ENCODE results near the gene ZNF804A.

ZNF804A gene

DNA sequence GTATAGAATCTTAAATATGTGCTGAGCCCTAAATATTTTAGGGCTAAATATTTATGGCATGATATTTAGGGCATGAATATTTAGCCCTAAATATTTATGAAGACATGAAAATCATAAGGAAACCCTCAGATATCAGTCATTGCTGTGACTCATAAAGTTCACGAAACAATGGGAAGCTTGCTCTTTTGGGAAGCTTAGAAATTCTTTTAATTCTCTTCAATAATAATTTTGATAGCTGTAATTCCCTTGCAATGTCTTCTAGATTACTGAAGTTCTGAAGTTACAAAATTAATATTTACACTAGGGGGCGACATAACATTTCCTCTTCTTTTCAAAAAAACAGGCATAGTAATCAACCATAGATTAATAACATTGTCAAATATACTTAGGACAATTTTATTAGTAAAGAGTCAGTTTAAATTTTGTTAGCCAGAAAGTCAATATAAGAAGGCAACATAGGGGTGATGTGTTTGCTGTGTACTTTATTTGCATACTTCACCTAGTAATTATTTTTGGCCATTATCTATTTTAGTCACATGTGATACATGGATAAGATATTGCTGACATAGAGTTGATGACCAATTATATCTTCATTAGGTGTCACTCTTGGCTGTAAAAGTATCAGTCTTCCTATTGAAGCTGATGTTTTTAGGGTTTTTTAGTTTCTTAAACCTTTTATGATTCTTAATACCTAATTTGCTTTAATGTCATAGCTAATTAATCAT is 13.2 kb downstream of the ZNF804A start:
- no peak for DNase-seq

DNA sequence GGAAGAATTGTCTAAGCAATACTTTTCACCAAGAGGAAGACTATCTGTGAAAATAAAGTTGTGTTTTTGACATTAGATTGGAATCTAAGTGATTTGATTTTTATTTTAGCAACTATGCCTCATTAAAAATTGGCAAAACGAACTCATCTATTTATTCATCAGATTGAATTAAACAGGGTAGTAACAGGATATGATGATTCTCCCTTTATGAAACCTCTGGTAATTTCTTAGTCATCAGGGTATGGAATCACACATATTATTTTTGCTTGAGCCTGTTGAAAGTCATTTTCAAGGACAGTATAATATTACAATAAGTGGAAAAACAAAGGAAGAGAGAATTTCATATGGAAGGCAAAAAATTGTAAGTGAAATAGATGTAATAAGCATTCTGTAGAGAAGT is 22.0 kb downstream of the ZNF804A start:
- no peak for DNase-seq

DNA sequence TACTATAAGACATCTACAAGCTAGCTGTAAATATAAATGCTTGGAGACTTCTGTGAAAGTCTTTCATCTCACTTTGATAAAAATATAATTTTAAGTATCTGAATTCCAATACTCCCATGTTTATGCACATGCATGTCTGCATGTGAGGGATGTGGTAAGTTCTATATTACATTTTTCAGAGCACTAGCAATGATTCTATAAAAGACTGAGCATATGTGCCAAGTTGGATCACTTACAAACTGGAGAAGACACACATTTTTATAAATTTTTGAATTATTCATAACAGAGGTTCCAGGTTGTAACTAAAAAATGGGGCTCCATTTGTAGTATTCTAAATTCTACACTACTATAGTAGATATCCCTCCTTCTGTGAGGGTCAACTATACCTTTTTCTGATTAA is 26.0 kb downstream of the ZNF804A start:
- no peak for DNase-seq

DNA sequence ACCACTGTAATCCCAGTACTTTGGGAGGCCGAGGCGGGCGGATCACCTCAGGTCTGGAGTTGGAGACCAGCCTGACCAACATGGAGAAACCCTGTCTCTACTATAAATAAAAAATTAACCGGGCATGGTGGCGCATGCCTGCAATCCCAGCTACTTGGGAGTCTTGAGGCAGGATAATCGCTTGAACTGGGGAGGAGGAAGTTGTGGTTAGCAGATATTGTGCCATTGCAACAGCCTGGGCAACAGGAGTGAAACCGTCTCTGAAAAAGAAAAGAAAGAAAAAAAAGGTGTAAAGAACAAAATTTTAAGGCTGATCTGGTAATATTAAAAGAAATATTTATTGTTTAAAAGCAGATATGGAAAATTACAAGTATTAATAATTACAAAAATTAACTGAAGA is 29.7 kb downstream of the ZNF804A start:
- DNase-seq, result no peak

DNA sequence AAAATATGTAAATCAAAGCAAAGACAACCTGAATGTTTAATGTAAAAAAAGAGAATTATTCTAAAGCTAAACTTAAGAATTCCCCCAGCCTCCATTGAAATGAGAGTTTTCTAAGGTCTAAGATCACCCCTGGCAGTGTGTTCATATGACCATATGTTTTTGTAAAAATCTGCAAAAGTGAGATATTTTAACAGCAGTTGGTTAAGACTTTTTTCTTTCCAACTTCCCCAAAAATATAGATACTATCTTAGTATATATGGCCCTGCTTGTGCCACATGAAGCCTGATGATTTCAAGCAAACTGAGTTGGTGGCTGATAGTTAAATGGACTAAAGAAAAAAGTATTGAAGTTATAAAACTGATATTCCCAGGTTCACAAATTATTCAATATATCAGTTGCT is 35.4 kb downstream of the ZNF804A start:
- DNase-seq, result no peak

DNA sequence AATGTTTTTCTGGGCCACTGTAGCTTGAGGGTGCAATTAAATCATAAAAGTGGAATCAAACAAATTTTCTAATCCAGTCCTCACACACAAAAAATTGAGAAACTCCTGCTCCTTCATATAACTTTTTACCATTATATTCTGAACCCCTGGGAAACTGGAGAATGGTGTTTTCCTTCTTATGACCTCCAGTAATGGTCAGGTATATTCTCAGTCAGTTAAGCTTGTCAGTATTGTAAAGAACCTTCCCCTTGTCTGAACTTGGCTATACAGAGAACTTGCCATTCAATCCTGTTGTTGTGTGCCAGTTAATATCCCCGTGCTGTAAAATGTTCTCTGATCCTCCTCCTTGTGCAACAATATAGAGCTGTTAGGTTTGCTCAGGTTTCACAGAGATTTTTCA is 39.5 kb downstream of the ZNF804A start:
- no peak for DNase-seq

DNA sequence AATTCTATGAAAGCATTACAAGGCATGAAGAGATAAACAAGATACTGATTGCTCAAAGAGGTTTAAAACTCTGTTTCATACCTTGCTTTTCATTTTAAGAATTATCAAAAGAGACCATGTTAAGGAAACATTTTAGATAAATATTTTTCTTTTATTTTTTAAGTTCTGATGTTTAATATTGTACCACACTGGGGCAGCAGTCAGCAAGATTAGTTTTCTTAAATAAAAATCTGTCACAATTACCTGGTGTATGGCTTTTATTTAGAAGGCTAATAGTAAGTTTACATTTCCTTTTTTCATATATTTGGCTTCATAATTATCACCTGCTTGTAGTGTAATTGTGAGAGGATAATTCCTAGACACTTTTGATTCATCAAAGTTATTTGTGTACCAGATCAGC is 46.4 kb downstream of the ZNF804A start:
- no peak for DNase-seq

DNA sequence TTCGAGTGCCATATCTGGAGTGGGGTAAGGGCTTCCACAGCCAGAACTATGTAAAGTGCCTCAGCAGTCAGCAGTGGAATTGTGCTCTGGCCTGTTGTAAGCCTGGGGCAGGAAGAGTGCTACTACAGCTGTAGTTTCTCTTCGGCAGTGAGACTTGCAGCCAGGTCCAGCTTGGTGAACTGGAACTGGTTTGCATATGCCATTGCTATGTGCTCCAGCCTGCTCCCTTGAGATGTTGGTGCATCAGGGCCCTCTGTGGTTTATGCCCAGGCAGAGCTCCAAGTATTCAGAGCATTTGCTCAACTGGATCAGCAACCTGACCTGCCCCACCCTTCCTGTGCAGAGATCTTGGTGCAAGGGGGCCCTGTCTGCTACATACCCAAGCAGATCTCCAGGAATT is 47.8 kb downstream of the ZNF804A start:
- DNase-seq, result no peak

DNA sequence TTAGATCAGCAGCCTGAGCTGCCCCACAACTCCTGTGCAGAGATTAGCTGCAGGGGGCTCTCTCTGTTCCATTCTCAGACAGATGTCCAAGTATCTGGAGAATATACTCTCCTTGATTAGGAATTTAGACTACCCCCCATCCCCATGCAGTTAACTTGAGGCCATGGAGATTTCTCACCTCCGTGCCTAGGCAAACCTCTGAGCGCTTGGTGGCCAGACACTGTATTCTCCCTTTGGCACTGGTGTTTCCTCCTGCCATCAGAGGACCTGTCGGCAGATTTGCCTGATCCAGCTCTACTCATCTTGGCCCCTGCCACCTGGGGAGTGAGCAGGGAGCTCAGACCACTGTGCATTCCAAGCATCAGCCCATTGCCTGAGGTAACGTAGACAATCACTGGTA is 48.3 kb downstream of the ZNF804A start:
- no peak for DNase-seq

DNA sequence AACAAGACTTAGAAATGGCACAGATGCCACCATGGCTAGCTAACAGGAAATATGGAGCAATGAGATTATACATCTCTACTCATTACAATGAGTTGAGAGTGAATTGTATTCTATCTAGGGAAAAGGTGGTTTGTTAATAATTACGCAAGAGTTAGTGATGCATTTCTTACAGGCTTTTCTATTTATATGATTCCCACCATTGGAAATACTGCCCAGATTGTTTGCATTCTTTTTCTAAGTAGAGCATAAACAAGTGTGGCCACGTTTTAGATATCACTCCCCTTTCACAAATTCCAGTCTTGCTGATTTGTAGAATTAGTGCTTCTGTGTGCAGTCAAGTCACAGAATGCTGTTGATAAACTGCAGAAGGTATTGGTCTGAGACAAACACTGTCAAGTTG is 56.6 kb downstream of the ZNF804A start:
- no peak for DNase-seq

DNA sequence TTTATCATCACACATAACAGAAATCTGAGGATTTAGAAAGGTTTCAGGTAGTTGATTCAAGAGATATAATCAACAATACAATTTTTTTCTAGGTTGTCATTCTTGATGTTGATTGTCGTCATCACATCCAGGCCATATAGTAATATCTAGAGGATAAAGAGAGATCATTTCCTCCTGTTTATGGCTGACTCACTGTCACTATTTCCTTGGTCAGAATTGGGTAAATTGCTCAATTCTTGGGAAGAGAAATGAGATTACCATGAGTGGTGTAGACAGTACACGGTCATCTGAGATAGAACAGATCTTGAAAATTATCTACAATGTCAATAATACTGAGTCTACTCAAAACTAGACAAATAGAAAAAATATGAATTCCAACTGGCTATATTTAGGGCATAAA is 78.8 kb downstream of the ZNF804A start:
- DNase-seq, result no peak

DNA sequence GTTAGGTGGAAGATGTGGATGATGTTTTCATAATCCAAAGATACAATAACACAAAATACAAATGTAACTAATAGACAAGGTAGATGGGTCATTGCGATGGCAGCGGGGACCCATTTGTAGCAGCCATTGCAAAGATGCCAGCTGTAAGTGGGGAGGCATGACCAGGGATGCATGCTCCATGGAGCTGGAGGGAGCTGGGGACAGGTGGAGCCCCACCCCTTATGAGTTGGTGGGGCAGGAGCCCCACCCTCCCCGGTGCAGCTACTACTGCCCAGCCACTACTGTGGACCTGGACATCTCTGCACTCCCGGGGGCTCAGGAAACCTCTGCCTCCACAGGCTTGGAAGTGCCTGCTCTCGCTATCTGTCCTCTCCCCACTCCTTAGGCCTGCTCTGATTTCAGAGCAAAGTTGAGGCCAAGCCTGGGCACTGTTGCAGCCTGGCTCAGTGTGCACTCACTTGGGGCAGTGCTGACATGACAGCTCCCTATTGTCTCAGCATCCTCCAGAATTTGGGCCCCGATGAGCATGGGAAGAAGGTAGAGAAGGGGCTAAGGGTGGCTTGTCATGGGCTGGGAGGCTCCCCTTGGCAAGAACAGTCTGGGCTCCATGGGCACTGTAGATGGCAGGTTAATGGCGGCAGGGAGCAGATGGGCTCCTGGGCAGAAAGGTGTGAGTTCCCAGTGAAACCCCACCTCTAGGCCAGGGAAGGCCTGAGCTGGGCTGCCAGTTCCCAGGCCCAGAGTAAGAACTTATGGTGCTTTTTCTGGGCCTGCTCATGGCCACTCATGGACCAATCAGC is 81.1 kb downstream of the ZNF804A start:
- DNase-seq, result no peak

DNA sequence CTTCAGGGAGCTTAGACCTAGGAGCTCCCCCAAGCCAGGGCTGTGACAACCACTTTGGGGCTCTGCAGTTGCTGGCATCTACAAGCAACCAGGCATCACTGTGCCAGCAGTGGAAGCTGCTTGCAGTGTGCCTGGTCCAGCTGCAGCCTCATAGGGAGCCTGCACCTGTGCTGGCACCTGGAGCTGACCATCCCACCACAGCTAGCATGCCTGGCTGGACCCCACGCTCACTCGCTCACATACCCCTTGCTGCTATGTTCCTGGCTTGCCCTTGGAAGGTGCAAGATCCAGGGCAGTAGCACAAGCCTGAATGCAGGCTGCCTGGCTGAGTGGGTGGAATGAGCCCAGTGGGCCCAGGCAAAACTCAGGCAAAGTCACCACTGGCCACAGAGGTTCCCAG is 82.5 kb downstream of the ZNF804A start:
- no peak for DNase-seq

DNA sequence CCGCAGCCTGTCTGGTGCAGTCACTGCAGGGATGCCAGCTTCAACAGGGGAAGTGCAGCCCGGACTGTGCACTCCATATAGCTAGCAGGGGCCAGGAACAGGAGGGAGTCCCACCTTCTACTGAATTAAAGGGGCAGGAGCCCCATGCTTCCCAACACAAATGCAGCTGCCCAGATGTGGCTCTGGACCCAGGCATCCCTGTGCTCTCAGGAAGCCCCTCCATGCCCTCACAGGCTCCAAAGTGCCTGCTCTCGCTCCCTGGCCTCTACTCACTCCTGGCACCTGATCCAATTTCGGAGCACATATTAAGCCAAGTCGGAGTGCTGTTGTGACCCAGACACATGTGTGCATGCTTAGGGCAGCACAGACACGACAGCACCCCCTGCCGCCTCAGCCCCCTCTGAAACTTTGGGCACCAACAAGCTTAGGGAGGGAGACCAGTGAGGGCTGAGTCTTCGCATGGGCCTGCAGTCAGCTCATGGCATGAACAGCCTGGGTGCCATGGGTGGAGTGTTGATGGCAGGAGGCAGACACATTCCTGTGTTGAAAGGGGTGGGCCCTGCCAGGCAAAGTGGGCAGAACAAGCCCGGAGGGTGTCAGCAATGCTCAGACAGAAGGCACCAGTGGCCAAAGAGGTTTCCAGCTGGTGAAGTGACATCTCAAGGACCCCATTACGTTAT is 83.5 kb downstream of the ZNF804A start:
- DNase-seq, result no peak

DNA sequence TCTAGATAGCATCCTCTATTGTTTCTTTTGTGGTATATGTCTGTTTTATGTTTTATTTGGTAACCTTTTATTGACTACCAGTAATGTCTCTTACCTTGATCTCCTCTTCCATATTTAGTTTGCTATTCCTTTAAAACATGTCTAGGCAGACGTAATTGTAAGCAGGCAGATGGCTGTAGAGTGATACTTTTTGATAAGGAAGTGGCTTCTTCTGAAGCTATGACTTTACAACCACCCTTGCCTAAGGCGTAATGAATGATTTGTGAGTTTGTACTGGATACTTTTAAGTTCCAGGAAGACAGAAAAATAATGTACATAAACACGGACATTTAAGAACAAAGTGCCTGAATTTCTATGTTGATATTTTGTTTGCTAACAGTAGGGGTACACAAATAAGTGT is 85.6 kb downstream of the ZNF804A start:
- DNase-seq, result no peak

DNA sequence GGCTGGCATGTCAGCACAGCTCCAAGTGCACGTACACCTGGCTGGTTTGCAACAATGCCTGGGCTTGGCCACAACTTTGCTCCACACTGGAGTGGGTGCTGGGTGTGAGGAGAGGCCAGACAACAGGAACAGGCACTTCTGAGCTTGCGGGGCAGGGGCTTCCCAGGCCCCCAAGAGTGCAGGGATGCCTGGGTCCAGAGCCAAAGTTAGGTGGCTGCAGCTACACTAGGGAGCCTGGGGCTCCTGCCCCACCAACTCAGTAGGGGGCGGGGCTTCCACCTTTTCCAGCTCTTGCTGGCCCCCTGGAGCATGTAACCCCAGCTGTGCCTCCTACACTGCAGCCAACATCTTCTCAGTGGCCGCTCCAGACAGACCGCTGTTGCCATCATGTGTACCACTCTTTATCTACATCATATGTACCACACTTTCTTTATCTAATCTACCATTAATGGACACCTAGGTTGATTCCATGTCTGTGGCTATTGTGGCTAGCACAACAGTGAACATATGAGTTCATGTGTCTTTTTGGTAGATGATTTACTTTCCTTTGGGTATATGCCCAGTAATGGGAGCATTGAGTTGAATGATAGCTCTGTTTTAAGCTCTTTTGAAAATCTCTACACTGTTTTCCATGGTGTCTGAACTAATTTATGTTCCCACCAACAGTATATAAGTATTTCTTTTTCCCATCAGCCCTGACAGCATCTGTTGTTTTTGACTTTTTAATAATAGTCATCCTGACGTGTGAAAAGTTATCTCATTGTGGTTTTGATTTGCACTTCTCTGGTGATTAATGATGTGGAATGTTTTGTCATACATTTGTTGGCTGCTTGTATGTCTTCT is 87.9 kb downstream of the ZNF804A start:
- DNase-seq, result no peak

DNA sequence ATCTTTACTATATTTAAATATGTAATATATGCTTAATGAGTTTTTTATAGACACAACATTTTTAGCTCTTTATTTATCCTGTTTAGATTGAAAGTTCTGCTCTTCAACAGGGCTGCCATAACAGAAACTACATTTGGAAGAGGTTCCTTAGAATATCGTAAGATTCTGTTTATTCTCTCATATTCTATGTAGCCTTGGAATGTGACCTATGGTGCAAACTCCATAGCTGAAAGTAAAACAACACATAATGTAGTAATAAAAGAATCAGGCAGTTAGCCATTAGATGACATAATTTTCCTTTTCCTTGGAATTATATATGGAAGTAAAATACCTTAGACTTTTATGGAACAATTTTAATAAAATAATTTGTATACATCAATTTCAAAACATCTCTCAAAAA is 91.3 kb downstream of the ZNF804A start:
- no peak for DNase-seq

DNA sequence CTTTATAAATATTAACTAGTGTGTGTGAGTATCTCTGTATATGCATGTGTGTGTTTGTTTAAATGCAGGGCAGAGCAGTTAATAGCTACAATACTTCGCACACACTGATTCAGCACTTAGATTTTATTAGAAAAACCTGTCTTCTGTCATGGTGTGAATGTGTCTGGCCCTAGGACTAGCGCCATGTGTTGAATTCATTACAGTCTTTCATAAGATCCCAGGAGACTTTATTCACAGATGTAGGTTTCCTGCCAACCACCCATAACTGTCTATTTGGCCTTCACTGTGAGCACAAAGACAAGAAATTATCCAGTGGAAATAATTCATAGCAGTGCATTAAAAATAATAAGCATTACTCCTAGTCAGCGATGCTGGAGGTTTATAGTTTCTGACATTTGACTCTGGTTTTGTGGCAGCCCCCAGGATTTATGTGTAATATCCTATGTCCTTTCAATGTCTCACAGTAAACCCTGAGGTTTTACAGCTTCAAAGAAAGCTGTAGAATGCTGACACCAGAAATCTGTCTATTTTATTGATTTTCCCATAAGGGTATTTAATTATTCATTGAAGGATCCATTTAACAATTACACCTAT is 93.9 kb downstream of the ZNF804A start:
- no peak for DNase-seq

DNA sequence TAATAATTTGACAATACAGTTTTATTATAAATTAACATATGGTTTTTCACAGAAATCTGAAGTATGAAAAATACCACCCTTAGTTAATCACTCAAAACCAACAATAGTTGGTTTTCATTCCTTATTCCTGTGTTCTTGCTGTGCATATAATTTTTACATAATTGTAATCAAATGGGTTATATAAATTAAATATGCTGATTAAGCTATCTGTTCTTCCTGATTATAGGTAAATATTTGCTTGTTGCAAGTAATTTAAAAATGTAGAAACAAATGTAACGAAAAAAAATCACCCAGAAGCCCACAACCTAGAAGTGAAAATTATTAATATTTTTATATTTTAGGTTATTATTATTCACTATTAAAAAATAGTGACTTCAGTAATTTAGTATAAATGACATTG is 98.3 kb downstream of the ZNF804A start:
- no peak for DNase-seq

DNA sequence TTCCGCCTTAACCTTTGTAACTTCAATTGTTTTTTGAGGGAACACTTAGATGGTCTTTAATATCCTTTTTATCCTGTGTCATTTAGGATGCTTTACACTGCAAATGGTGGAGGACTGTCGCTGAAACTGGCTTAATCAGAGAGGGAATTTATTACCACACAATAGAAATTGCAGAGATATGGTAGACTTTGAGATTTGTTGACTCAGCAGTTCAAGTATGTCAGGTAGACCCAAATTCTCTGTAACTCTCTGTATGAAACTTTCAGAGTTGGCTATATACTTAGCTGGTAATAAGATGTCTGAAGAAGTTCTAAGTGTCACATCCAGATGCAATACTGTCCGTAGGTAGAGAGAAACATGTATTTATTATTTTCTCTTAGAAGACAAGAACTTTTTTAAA is 100.1 kb downstream of the ZNF804A start:
- DNase-seq, result no peak

DNA sequence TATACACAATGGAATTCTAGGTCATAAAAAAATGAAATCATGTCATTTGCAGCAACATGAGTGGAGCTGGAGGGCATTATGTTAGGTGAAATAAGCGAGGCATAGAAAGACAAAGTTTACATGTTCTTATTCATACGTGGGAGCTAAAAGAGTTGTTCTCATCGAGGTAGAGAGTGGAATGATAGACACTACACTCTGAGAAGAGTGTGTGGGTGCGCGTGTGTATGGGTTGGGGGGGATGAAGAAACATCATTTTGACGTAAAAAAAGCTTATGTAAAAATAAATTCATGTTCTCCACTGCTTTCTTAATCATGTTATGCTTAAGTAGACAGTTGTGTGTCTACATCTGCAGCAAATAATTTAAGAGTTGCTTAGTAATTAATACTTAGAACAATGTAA is 123.6 kb downstream of the ZNF804A start:
- DNase-seq, result no peak

DNA sequence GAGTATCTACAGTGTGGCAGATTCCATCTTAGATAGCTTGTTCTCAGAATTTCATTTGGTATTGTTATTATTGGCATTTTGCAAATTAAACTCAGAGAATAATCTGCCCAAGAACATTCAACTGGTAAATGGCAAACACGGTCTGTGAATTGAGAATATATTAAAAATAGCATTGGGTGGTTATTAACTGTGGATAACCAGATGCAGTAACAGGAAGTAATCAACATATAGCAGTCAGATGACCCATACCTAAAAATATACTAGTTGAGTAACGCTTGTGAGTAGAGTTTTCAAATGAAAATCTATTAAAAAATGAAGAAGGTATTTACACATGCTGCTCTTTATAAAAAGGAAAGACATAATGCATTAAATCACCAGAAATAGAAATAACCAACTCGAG is 129.5 kb downstream of the ZNF804A start:
- no peak for DNase-seq

DNA sequence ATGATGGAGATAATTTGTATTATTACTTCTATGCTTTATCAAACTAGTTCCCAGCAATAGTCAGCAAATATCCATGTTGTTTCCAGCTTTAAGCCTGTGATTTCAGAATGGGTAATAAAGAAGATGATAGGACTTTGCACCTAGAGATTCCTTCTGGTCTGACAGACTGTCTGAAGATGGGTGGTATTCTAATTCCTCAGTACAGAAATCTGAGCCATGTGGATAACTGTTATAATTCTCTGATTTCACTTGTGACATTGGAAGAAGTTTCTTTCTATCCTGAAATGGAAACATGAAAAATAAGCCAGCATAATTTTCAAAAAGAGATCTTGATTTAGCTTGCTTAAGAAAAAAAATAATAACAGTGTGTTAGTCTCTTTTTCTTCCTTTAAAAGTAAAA is 130.1 kb downstream of the ZNF804A start:
- DNase-seq, result no peak
